Right atrium auricular region (tissue), 2 donors: ENCODE measurements around the gene TSPAN5. TPM values are rescaled to one million over a fixed set of nuclear protein-coding genes. Genes with fewer than 3 reads are reported as not detected.

Experiments used
- DNase-seq: peaks from one replicate; pipeline ENCODE4 v3.0.0-alpha.2; 2019; ENCODE audit warnings: low spot score
- H3K27ac ChIP-seq, 2 donors: fragments of 200-600 bp; sonication (generic); 1 replicate in 1 of 2; 2 replicates in 1 of 2; pipeline ENCODE4 v1.5.1; 2016 to 2019
- H3K27me3 ChIP-seq, 2 donors: fragments of 200-600 bp; sonication (generic); one replicate each; pipeline versions ENCODE4 v1.5.1 to v1.6.0; 2017 to 2019
- H3K36me3 ChIP-seq: fragments of 200-600 bp; sonication (generic); one replicate; pipeline ENCODE4 v1.5.1; 2016
- H3K4me1 ChIP-seq, 2 donors: fragments of 200-600 bp; sonication (generic); one replicate each; pipeline versions ENCODE4 v1.5.1 to v1.6.0; 2017 to 2019
- H3K4me3 ChIP-seq, 2 donors: fragments of 200-600 bp; sonication (generic); 1 replicate in 1 of 2; 2 replicates in 1 of 2; pipeline ENCODE4 v1.5.1; 2017 to 2019; ENCODE audit warnings: mild to moderate bottlenecking in 1 of 2, moderate library complexity in 1 of 2
- H3K9me3 ChIP-seq, 2 donors: fragments of 200-600 bp; sonication (generic); one replicate each; pipeline ENCODE4 v1.5.1; 2019
- total RNA-seq, 2 donors: library from RNA; depleted of rRNA; stranded (reverse); fragments of >200 nt; gene quantifications; one replicate each; pipeline ENCODE4 v1.1.0, GENCODE V29; 2016
- TF ChIP-seq, protein P1 (sequence below), 2 donors: fragments of 200-600 bp; sonication (generic); IDR thresholded peaks; one replicate each; pipeline ENCODE4 v1.5.1; 2019; ENCODE audit warnings: antibody characterized with exemption in 2 of 2

Gene TSPAN5
- total RNA-seq, 2 donors from 2014 or later, result 1.8 to 5.7 TPM

DNA sequence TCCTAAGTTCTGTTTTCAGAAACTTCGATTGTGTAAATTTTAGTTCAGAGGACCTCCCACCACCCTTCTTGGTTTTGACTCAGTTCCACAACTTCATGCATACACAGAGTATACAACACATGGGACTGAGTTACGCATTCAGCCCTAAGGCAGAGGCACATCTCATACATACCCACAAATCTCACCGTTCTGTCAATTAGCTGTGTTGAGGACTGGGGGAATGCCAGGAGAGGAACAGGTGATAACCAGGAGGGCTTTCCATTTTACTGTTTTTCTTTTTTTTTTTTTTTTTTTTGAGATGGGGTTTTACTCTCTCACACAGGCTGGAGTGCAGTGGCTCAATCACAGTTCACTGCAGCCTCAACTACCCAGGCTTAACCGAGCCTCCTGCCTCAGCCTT is 150.2 kb downstream of the TSPAN5 start:
- TF ChIP-seq, protein P1, sequence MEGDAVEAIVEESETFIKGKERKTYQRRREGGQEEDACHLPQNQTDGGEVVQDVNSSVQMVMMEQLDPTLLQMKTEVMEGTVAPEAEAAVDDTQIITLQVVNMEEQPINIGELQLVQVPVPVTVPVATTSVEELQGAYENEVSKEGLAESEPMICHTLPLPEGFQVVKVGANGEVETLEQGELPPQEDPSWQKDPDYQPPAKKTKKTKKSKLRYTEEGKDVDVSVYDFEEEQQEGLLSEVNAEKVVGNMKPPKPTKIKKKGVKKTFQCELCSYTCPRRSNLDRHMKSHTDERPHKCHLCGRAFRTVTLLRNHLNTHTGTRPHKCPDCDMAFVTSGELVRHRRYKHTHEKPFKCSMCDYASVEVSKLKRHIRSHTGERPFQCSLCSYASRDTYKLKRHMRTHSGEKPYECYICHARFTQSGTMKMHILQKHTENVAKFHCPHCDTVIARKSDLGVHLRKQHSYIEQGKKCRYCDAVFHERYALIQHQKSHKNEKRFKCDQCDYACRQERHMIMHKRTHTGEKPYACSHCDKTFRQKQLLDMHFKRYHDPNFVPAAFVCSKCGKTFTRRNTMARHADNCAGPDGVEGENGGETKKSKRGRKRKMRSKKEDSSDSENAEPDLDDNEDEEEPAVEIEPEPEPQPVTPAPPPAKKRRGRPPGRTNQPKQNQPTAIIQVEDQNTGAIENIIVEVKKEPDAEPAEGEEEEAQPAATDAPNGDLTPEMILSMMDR (IDR thresholded peaks at IDR 0.05), result no peak
- no peaks in the 10 kb centered on the region for H3K27me3 ChIP-seq
- no peak overlapping the region for H3K4me3 ChIP-seq
- no peak for DNase-seq
- H3K4me1 ChIP-seq, result no peaks in the 10 kb centered on the region
- no peaks in the 10 kb centered on the region for H3K9me3 ChIP-seq
- H3K36me3 ChIP-seq, result no peaks in the 10 kb centered on the region
- H3K27ac ChIP-seq, result no peak overlapping the region

DNA sequence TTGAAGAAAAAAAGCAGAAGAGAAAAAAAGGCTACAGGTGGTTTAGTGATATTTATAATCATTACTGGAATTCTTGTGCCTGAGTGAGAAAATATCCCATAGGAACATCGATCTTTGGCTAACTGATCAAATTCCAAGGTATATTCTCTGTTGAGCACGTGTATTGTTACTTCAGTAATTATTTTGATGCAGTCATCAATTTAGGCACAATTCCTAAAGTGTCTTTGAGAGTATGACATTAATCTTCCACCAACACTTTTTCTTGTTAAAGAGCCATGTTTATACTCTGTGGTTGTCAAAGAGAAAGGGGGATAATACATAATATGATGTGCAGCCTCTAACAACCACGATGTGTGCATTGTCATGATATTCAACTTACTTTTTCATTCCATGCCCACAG is 151.1 kb downstream of the TSPAN5 start:
- no peaks in the 10 kb centered on the region for H3K36me3 ChIP-seq
- TF ChIP-seq, protein P1 (IDR thresholded peaks at IDR 0.05), result no peak
- no peaks in the 10 kb centered on the region for H3K4me1 ChIP-seq
- H3K4me3 ChIP-seq, result no peak overlapping the region
- no peak for DNase-seq
- H3K9me3 ChIP-seq, result no peaks in the 10 kb centered on the region
- no peak overlapping the region for H3K27ac ChIP-seq
- no peaks in the 10 kb centered on the region for H3K27me3 ChIP-seq

DNA sequence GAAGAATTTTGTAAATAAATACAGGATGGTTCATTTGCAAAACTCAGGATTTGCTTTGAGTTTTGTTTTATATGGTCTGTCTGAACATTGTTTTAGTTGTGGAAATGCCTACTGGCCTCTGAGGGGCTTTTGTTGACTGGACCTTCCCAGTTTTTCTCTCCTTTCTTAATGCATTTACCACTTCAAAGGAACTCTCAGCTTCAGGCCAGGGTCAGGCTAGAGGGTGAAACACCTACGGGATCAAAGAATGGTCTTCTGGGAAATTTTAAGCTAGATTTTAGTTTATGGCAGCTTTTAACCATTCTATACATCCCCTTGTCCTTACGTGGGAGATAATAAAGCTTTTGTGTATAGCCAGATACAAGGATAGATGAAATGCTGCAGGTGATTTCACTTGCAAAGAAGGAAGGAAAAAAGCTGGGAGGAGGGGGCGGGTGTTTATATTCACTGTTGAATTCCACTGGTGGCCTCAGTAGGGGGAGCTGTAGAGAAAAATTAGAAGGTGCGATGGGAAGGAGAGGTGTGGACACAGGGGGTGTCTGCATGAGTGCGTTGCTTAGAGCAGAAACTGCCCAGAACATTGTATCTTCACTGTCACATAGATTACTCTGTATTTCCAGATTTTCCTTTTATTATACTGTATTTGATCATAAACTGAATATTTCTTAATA is 151.8 kb downstream of the TSPAN5 start:
- Histone ChIP-seq H3K27ac (no peak overlapping the region), H3K36me3 (no peaks in the 10 kb centered on the region), H3K9me3 (no peaks in the 10 kb centered on the region), H3K27me3 (no peaks in the 10 kb centered on the region), H3K4me3 (no peak overlapping the region), H3K4me1 (no peaks in the 10 kb centered on the region)
- no peak for DNase-seq
- TF ChIP-seq, protein P1 (IDR thresholded peaks at IDR 0.05), result no peak

DNA sequence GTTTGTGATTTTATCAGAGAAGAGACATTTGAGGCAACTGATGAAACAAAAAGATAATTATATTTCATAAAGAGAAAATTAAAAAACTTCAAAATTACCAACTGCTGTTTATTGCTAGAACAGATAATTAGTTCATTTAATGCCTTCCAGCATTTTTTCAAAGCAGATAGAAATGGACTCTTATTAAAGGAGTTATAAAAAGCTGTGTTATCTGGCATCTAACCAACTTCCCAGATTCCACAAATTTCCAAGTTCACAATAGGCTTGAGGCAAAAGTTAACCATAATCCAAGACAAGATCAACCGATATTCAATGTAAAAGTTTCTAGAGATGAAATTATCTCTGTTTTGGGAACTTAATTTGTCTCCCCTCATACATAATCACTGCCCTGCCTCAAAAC is 152.4 kb downstream of the TSPAN5 start:
- DNase-seq, result no peak

DNA sequence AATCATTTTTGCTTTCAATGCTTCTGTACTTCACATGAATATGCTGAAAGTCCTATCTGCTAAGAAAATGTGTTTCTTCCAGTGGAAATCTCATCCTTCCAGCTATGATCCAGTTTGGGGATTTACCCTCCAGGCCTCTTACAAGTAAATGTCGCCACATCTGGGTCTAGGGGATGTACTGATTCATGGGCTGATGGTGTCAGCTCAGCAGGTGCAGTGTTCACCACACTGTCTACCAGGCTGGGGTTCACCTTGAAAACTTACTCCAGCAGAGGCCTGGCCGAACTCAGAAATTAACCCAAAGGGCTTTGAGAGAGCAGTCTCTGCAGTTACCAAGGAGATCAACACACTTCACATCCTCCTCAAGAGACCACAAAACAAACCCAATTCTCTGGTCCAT is 154.3 kb downstream of the TSPAN5 start:
- TF ChIP-seq, protein P1 (IDR thresholded peaks at IDR 0.05), result no peak
- H3K27me3 ChIP-seq, result no peaks in the 10 kb centered on the region
- H3K9me3 ChIP-seq, result no peaks in the 10 kb centered on the region
- H3K4me1 ChIP-seq, result no peaks in the 10 kb centered on the region
- H3K4me3 ChIP-seq, result no peak overlapping the region
- no peak for DNase-seq
- no peaks in the 10 kb centered on the region for H3K36me3 ChIP-seq
- H3K27ac ChIP-seq, result no peak overlapping the region

More for the DNA sequence above, 152.4 kb downstream of the TSPAN5 start:
- Histone ChIP-seq H3K27ac (no peak overlapping the region), H3K9me3 (no peaks in the 10 kb centered on the region), H3K36me3 (no peaks in the 10 kb centered on the region), H3K4me3 (no peak overlapping the region), H3K27me3 (no peaks in the 10 kb centered on the region), H3K4me1 (no peaks in the 10 kb centered on the region)
- TF ChIP-seq, protein P1 (IDR thresholded peaks at IDR 0.05), result no peak

DNA sequence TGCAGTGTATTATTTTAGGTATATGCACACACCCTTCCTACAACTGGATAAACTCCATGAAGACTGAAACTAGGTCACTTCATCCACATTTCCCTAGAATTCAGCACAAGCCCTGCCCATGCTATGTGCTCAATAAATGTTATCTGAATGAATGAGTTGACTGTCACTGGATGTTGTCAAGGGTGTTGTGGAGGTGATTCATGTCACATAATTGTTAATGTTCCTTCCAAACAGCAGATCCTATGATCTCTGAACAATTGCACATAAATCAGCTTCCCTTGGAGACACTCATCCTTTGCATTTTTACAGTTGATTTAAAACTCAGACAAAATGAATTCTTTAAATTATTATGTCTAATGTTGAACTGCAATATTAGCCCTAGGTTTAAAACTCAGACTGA is 154.7 kb downstream of the TSPAN5 start:
- DNase-seq, result no peak
- Histone ChIP-seq H3K36me3 (no peaks in the 10 kb centered on the region), H3K4me1 (no peaks in the 10 kb centered on the region), H3K4me3 (no peak overlapping the region), H3K27ac (no peak overlapping the region), H3K27me3 (no peaks in the 10 kb centered on the region), H3K9me3 (no peaks in the 10 kb centered on the region)
- TF ChIP-seq, protein P1 (IDR thresholded peaks at IDR 0.05), result no peak
